C4-2B (cell line): Measurements from ENCODE around the gene ATP11A.

ENCODE experiments used
- H3K27ac ChIP-seq: fragments of 450-650 bp; 2 replicates; pipeline ENCODE4 v1.5.1; 2017
- CTCF ChIP-seq: fragments of 450-650 bp; conservative IDR thresholded peaks from 2 replicates; pipeline ENCODE4 v1.5.1; 2017; ENCODE audit warnings: mild to moderate bottlenecking
- ZFX ChIP-seq: fragments of 450-650 bp; IDR thresholded peaks from 2 replicates; pipeline ENCODE4 v1.6.1; 2017

The ATP11A gene

GRCh38 chr13:112768795-112769481, 79.1 kb downstream of the ATP11A start:
- no peak overlapping the region for H3K27ac ChIP-seq

GRCh38 chr13:112769615-112770014, 79.8 kb downstream of the ATP11A start:
- H3K27ac ChIP-seq = no peak overlapping the region; the same call in 1 of the 2 replicates
- TF ChIP-seq CTCF (no peak), ZFX (no peak)

More at GRCh38 chr13:112768795-112769481, 79.1 kb downstream of the ATP11A start:
- TF ChIP-seq CTCF (no peak), ZFX (no peak)

GRCh38 chr13:112770504-112770903, 80.7 kb downstream of the ATP11A start:
- no peak overlapping the region; the same call in 1 of the 2 replicates for H3K27ac ChIP-seq
- TF ChIP-seq ZFX = no peak
- no peak for TF ChIP-seq CTCF

GRCh38 chr13:112771139-112771876, 81.5 kb downstream of the ATP11A start:
- TF ChIP-seq ZFX (no peak), CTCF (no peak)
- H3K27ac ChIP-seq = peak overlapping the region; percentile 59; the same call in 1 of the 2 replicates

GRCh38 chr13:112771877-112772538, 82.2 kb downstream of the ATP11A start:
- TF ChIP-seq ZFX = no peak
- peak overlapping the region; percentile 59; the same call in 1 of the 2 replicates for H3K27ac ChIP-seq

GRCh38 chr13:112772539-112772909, 82.7 kb downstream of the ATP11A start:
- peak overlapping the region; percentile 59; the same call in 1 of the 2 replicates for H3K27ac ChIP-seq
- no peak for TF ChIP-seq CTCF
- TF ChIP-seq ZFX = no peak

GRCh38 chr13:112772929-112773328, 83.1 kb downstream of the ATP11A start:
- H3K27ac ChIP-seq = peak overlapping the region; percentile 59; the same call in 1 of the 2 replicates
- TF ChIP-seq ZFX (no peak), CTCF (no peak)
